Superior temporal gyrus (tissue), 1 donor: ENCODE measurements around the gene ARSA.
"Not testable (repeated sequence)": the region's sequence is repeated elsewhere in the genome, so short reads cannot be mapped to it uniquely, and the experiment has no call there.

ENCODE experiments used
- DNase-seq: peaks from one replicate; pipeline ENCODE4 v3.0.0-alpha.2; 2016; ENCODE audit errors: extremely low spot score

Gene ARSA

DNA sequence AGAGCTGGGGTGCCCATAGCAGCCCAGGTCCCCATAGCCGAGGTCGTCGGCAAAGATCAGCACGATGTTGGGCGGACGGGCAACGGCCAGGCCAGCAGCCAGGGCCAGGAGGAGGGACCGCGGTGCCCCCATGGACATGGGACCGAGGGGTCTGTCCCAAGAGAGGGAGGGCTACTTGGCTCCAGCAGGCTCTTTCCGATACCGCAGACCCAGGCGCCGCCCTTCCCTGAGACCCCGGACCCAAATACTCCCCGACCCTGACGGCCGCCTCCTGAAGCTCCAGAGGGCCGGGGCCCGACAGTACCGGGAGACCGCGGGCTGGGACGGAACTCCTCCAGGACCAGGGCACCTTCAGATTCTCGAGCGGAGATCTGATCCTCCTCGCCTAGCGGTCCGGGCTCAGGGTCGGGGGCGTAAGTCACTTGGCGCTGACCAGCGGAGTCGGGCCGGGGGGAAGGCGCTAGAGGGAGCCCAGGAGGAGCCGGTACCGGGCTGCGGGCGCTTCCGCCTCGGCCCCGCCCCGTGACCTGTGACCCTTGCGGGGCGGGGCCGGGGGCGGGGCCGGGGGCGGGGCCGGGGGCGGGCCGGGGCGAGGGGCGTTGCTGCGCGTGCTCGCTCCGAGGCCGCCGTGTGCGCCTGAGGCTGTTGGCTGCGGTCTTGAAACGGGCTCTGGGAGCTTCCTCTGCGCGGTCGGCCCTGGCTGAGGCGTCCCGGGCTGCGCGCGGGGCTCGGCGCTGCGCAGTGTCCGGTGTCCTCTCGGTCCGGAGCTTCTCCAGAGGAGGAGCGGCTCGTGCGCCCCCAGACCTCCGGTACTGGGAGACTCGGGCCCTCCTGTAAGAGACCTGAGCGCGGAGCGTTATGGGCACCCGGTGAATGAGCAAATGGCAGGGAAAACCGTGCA, at the start of gene ARSA:
ARSA (minus strand) TSS at position 511 of the 901 bp plus-strand sequence; CDS start at position 138, 373 bp downstream.
- peak; percentile 73 for DNase-seq

DNA sequence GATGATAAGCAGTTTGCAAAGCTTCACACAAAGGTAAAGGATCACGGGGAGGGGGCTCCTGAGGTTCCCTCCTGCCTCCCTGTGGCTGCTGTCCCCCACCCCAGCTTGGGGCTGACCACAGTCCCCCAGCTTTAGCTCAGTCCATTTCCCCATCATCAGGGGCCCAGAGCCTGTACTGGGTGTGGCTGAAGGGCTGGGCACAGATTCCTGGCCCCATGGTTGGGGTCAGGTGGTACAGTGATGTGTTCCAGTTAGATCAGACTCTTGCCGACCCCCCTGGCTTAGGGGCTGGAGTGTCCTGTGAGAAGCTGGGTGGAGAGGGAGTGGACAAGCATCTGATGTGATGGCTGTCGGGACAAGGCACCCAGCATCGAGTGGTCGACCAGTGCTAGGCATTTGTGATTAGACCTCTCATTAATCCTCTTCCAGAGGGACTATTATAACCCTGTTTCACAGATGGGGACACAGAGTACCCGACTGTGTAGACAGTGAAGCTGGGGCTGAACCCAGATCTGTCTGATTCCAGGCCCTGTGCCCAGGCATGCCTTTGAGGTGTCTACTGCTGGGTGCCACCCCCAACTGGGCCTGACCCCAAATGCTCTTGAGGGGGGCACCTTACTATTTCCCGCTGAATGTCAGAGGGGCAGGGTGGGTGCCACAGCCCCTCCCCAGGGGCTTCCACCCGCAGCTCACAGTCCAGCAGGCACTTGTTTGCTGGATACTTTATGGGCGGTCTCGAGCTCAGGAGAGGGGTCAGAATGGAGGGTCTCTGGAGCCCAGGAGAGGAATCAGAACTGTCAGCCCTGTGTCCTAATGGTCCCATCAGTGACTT, 48.9 kb upstream of the ARSA start:
- no peak for DNase-seq

DNA sequence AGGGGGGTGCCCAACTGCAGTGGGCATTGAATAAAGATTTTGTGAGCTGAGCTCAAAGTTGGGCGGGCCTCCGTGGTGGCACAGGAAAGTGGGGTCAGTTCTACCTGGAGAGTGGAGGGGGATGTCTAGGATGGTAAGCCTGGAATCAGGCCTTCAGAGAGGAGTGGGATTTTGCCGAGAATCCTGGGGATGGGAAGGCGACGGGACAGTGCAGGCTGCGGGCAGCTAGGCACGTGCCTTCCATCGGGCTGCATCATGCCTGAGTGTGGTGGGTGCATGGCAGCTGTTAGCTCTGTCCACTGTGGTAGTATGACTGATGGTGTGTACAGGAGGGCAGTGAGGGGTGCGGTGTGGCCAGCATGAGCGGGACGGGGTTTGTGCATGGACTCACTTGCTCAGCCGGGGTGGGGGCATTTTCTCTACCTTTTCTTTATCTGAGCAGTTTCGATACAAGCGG, 48.3 kb upstream of the ARSA start:
- DNase-seq: no peak

GRCh38 chr22:50675553-50676179, 47.7 kb upstream of the ARSA start:
- no peak for DNase-seq

DNA sequence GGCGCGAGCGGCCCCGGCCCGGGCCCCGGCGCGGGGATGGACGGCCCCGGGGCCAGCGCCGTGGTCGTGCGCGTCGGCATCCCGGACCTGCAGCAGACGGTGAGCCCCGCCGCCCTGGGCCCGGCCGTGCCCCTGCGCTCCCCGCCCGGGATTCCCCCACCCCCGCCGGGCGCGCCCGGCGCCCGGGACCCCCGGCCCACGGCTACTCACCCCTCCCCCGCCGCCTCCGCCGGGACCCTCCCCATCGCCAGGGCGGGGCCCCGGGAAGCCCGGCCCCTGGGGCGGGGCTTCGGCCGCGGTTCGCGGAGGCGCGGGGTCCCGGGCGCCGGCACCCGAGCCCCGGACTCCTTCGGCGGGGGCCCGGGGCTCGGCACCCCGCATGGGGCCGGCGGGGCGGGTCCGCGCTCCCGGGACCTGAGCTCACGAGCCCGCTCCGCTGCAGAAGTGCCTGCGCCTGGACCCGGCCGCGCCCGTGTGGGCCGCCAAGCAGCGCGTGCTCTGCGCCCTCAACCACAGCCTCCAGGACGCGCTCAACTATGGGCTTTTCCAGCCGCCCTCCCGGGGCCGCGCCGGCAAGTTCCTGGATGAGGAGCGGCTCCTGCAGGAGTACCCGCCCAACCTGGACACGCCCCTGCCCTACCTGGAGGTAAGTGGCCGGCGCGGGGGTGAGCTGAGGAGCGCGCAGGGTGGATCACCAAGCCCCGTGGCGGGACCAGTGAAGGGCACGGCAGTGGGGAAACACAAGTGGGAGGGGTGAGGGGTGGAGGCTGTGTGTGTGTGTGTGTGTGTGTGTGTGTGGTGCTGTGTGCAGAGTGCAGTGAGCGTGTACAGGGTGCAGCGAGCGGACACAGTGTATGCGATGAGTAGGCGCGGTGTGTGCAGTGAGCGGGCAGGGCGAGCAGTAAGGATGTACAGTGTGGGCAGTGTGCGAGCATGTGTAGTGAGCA, 46.9 kb upstream of the ARSA start:
- DNase-seq: no peak

- DNase-seq: no peak
Observed at GRCh38 chr22:50674130-50674500, 46.2 kb upstream of the ARSA start.

DNA sequence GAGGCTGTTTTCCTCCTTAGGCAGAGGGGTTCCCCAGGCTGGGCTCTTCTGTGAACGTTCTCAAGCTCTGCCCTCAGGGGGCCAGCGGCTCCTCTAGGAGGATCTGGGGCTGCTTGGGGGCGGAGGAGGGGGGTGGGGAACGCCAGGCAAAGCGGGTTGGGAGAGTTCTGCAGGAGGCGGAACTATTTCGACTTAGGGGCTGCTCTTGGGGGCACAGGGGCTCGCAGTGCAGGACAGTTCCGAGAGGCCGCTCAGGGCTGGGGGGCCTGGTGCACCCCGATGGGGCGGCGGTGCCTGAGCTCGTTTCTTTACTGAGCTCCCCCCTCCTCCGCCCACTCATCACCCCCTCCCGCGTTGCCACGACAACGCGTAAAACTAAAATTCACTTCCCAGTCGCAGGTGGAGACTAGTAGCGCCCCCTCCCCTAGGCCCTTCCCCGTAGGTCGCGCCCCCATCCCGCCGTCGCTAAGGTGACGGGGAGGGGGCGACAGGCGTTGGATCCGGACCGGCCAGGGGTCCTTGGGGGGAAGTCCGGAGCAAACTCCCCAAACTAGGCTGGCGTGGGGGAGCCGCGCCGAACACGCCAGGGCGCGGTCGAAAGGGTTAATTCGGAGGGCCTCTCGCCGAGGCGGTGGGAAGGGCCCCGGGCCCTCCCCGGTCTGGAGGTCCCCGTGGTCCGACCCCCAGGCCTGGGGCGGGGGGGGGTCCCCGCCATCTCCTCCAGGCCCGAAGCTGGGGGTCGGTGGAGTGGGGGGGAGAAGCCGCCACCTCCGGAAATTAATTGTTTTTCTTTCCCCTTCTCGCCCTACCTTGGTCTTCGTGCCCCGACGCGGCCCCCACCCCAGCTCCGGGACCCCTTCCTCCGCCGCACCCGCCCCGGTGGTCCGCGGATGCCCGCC, 45.5 kb upstream of the ARSA start:
- no peak for DNase-seq

DNA sequence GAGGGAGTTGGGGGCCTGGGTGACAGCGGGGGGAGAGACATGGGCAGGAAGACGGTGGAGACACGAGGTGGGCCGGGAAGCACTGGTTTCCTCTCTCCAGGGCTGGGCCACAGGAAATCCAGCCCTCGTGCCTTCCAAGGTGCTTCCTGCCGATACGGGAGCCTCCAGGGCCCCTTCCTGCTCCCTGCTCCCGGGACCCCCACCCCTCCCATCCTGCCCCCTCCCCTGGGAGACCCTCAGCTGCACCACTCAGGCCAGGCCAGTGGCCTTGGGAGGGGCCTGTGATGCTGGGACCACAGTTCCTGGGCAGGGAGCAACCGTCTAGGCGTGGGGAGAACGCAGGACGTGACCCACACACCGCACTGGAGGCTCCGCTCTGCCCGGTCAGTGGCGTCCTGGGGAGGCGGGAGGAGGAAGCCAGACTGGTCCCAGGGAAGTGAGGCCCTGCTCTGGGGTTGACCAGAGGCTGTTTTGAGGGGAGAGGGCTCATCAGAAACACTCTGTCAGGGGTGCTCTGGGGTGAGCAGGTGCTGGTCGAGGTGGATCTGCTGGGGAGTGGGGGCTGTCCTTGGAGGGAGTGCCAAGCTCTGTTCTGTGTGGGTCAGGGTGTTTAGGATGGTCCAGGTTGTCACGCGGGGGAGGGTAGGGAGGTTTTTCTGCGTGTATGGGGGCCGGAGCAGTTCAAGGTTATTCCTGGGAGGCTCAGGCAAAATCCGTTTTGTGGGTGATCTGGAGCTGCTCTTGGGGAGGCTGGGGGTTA, 44.7 kb upstream of the ARSA start, which contains the start of gene SHANK3:
SHANK3 (plus strand) TSS at position 353 of the 760 bp plus-strand sequence.
- no peak for DNase-seq

- no peak for DNase-seq
Observed at GRCh38 chr22:50672041-50672440, 44.1 kb upstream of the ARSA start.

GRCh38 chr22:50671641-50672040, 43.7 kb upstream of the ARSA start:
- no peak for DNase-seq

GRCh38 chr22:50670914-50671538, 43.1 kb upstream of the ARSA start:
- DNase-seq: no peak

GRCh38 chr22:50670513-50670912, 42.6 kb upstream of the ARSA start:
- DNase-seq: no peak

DNA sequence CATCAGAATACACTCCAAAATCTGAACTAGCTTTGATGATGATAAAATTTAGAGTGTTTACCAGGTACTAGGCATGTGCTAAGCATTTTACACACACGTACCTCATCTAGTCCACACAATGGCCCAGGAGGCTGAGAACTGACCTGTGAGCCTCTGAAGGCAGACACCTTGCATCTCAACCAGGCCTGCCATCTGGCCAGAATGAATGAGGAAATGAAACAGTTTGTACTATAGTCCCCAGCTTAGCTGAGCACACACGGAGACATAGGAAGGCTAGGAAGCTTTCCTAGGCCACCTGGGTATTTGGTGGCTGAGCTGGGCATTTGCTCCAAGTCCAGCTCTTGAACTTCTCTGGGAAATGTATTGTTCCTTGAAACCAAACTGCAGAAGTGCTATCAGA, 37.8 kb upstream of the ARSA start:
- DNase-seq: no peak

GRCh38 chr22:50665212-50665611, 37.3 kb upstream of the ARSA start:
- DNase-seq: no peak

GRCh38 chr22:50660306-50660705, 32.4 kb upstream of the ARSA start:
- DNase-seq: no peak

DNA sequence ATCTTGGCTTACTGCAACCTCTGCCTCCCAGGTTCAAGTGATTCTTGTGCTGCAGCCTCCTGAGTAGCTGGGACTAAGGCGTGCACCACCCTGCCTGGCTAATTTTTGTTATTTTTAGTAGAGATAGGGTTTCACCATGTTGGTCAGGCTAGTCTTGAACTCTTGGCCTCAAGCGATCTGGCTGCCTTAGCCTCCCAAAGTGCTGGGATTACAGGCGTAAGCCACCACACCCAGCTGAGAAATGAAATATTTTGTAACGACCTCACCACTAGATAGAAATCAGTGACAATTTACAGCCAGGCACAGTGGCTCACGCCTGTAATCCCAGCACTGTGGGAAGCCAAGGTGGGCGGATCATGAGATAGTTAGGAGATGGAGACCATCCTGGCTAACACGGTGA, 31.8 kb upstream of the ARSA start:
- not testable (repeated sequence) for DNase-seq

- DNase-seq: no peak
Observed at GRCh38 chr22:50657925-50658324, 30.0 kb upstream of the ARSA start.
